ENCODE data around the gene MOV10L1.

MOV10L1 gene

GRCh38 chr22:50080077-50080465, 9.7 kb upstream of the MOV10L1 start:
- TF ChIP-seq CTCF (IDR thresholded peaks at IDR 0.05; ENCODE audit: low read depth, low read length): no peak
- DNase-seq: no peak
- H3K4me3 ChIP-seq (ENCODE audit: low read depth, low read length): no peak overlapping the region
- no peaks in the 10 kb centered on the region for H3K9me3 ChIP-seq (ENCODE audit: severe bottlenecking)
- H3K36me3 ChIP-seq: no peaks in the 10 kb centered on the region
- H3K27ac ChIP-seq: no peak overlapping the region
- H3K27me3 ChIP-seq (ENCODE audit: insufficient read depth, low read depth, severe bottlenecking): no peaks in the 10 kb centered on the region

GRCh38 chr22:50081426-50082196, 8.2 kb upstream of the MOV10L1 start:
- no peak for DNase-seq
- H3K27me3 ChIP-seq (ENCODE audit: insufficient read depth, low read depth, severe bottlenecking): no peaks in the 10 kb centered on the region

GRCh38 chr22:50082197-50082715, 7.5 kb upstream of the MOV10L1 start:
- TF ChIP-seq CTCF (IDR thresholded peaks at IDR 0.05; ENCODE audit: low read depth, low read length): no peak
- no peaks in the 10 kb centered on the region for H3K9me3 ChIP-seq (ENCODE audit: severe bottlenecking)
- no peak overlapping the region for H3K27ac ChIP-seq
- no peak for DNase-seq
- no peaks in the 10 kb centered on the region for H3K27me3 ChIP-seq (ENCODE audit: insufficient read depth, low read depth, severe bottlenecking)
- H3K4me3 ChIP-seq (ENCODE audit: low read depth, low read length): no peak overlapping the region
- H3K36me3 ChIP-seq: no peaks in the 10 kb centered on the region

More at GRCh38 chr22:50081426-50082196, 8.2 kb upstream of the MOV10L1 start:
- H3K9me3 ChIP-seq (ENCODE audit: severe bottlenecking): no peaks in the 10 kb centered on the region
- no peaks in the 10 kb centered on the region for H3K36me3 ChIP-seq
- no peak for TF ChIP-seq CTCF (IDR thresholded peaks at IDR 0.05; ENCODE audit: low read depth, low read length)
- H3K27ac ChIP-seq: no peak overlapping the region
- no peak overlapping the region for H3K4me3 ChIP-seq (ENCODE audit: low read depth, low read length)

- TF ChIP-seq CTCF (IDR thresholded peaks at IDR 0.05; ENCODE audit: low read depth, low read length): no peak
- no peak for DNase-seq
- Histone ChIP-seq H3K36me3 (no peaks in the 10 kb centered on the region), H3K27me3 (ENCODE audit: insufficient read depth, low read depth, severe bottlenecking) (no peaks in the 10 kb centered on the region), H3K9me3 (ENCODE audit: severe bottlenecking) (no peaks in the 10 kb centered on the region), H3K27ac (no peak overlapping the region), H3K4me3 (ENCODE audit: low read depth, low read length) (no peak overlapping the region)
Observed at GRCh38 chr22:50082961-50083461, 6.8 kb upstream of the MOV10L1 start.

- H3K36me3 ChIP-seq: no peaks in the 10 kb centered on the region
- DNase-seq: no peak
- peak overlapping the region; percentile 39; the same call in 1 of the 2 replicates for H3K27ac ChIP-seq
- TF ChIP-seq CTCF (IDR thresholded peaks at IDR 0.05; ENCODE audit: low read depth, low read length): no peak
- H3K27me3 ChIP-seq (ENCODE audit: insufficient read depth, low read depth, severe bottlenecking): no peaks in the 10 kb centered on the region
- H3K9me3 ChIP-seq (ENCODE audit: severe bottlenecking): no peaks in the 10 kb centered on the region
- no peak overlapping the region for H3K4me3 ChIP-seq (ENCODE audit: low read depth, low read length)
Observed at GRCh38 chr22:50083462-50084079, 6.2 kb upstream of the MOV10L1 start.
